IMR-90 (cell line): ENCODE measurements around the gene CGRRF1. TPM values are rescaled to one million over a fixed set of nuclear protein-coding genes. Genes with fewer than 3 reads are reported as not detected.
A peak's percentile ranks its signal among the peaks of the same experiment; 100 is the strongest.

Experiments
- ATAC-seq: fragments of 200-7000 bp; cut with Tn5 transposase; 2 replicates; pipeline ENCODE4 v1.9.1; 2020; ENCODE audit warnings: low read depth, mild to moderate bottlenecking, moderate library complexity
- BruUV-seq: library from RNA; stranded (reverse); fragments of 400-500 nt; replicated peaks from 2 replicates; lab custom pipeline; 2021; lab: Mats Ljungman, UMichigan
- CTCF ChIA-PET: fragments of 300-600 bp; formaldehyde crosslinking; extraction: SDS; loops from one replicate; lab custom pipeline; 2021; ENCODE audit warnings: antibody characterized with exemption; lab: Yijun Ruan, JAX
- POLR2A ChIA-PET: fragments of 300-600 bp; sonication (Branson Sonifier 250); formaldehyde crosslinking; loops from one replicate; lab custom pipeline; 2022; ENCODE audit warnings: antibody characterized with exemption; ENCODE audit not compliant: unreplicated experiment; lab: Charles Lee
- DNase-seq: peaks from one replicate; pipeline ENCODE4 v3.0.0; 2013
- H2AFZ ChIP-seq: replicated peaks from 2 replicates; pipeline ENCODE3; 2013; ENCODE audit warnings: low read length, mild to moderate bottlenecking; ENCODE audit not compliant: poor library complexity
- H2AK5ac ChIP-seq: 2 replicates; pipeline ENCODE4 v1.6.1; 2013; ENCODE audit warnings: low read depth, low read length, inconsistent platforms
- H2AK9ac ChIP-seq: replicated peaks from 2 replicates; pipeline ENCODE3; 2013; ENCODE audit warnings: mild to moderate bottlenecking, low read depth, low read length, moderate library complexity; ENCODE audit not compliant: poor library complexity
- H2BK120ac ChIP-seq: 2 replicates; pipeline ENCODE4 v1.6.1; 2013; ENCODE audit warnings: low read depth, low read length, inconsistent platforms
- H2BK15ac ChIP-seq: 3 replicates; pipeline ENCODE4 v1.6.1; 2013; ENCODE audit warnings: low read depth, low read length, inconsistent platforms
- H2BK20ac ChIP-seq: 2 replicates; pipeline ENCODE4 v1.6.1; 2013; ENCODE audit warnings: low read depth, mild to moderate bottlenecking, inconsistent platforms, low read length, moderate library complexity
- H2BK5ac ChIP-seq: 2 replicates; pipeline ENCODE4 v1.6.1; 2013; ENCODE audit warnings: mild to moderate bottlenecking, low read depth, low read length, inconsistent platforms; ENCODE audit not compliant: poor library complexity, severe bottlenecking
- H3K14ac ChIP-seq: replicated peaks from 2 replicates; pipeline ENCODE4 v1.6.1; 2013; ENCODE audit warnings: low read depth, low read length, inconsistent platforms
- H3K18ac ChIP-seq: 2 replicates; pipeline ENCODE4 v1.6.1; 2013; ENCODE audit warnings: low read depth, low read length, control low read depth
- H3K23ac ChIP-seq: 2 replicates; pipeline ENCODE4 v1.6.1; 2013; ENCODE audit warnings: low read depth, low read length, inconsistent platforms
- H3K27ac ChIP-seq: 2 replicates; pipeline ENCODE4 v1.5.1; 2013; ENCODE audit warnings: mild to moderate bottlenecking, control low read depth, low read length; ENCODE audit not compliant: insufficient read depth
- H3K27me3 ChIP-seq: 2 replicates; pipeline ENCODE4 v1.6.1; 2013; ENCODE audit warnings: low read length; ENCODE audit not compliant: control insufficient read depth, insufficient read depth
- H3K36me3 ChIP-seq: 2 replicates; pipeline ENCODE4 v1.6.1; 2013; ENCODE audit warnings: low read length, mixed read lengths; ENCODE audit not compliant: control insufficient read depth, insufficient read depth
- H3K4ac ChIP-seq: 2 replicates; pipeline ENCODE4 v1.6.1; 2013; ENCODE audit warnings: low read depth, low read length, inconsistent platforms
- H3K4me1 ChIP-seq: 2 replicates; pipeline ENCODE4 v1.6.1; 2013; ENCODE audit warnings: low read length, mixed read lengths; ENCODE audit not compliant: control insufficient read depth, insufficient read depth
- H3K4me2 ChIP-seq: 2 replicates; pipeline ENCODE4 v1.6.1; 2013; ENCODE audit warnings: low read depth, mild to moderate bottlenecking, control low read depth, low read length, moderate library complexity
- H3K4me3 ChIP-seq: 2 replicates; pipeline ENCODE4 v1.5.1; 2013; ENCODE audit warnings: low read depth, mild to moderate bottlenecking, control low read depth, low read length, moderate library complexity; ENCODE audit not compliant: insufficient read depth
- H3K56ac ChIP-seq: 2 replicates; pipeline ENCODE4 v1.6.1; 2013; ENCODE audit warnings: low read length, inconsistent platforms; ENCODE audit not compliant: insufficient read depth; ENCODE audit errors: extremely low read depth
- H3K79me1 ChIP-seq, 2 experiments: 2 replicates each; pipeline ENCODE4 v1.6.1; 2013; ENCODE audit warnings: low read length in 2 of 2, inconsistent platforms in 1 of 2, low read depth in 1 of 2
- H3K9ac ChIP-seq: 2 replicates; pipeline ENCODE4 v1.6.1; 2013; ENCODE audit warnings: low read depth, low read length, control low read depth
- H3K9me1 ChIP-seq: 2 replicates; pipeline ENCODE4 v1.6.1; 2013; ENCODE audit warnings: low read length, inconsistent platforms; ENCODE audit not compliant: insufficient read depth
- H3K9me3 ChIP-seq: 2 replicates; pipeline ENCODE4 v1.6.1; 2013; ENCODE audit warnings: low read length; ENCODE audit not compliant: control insufficient read depth, insufficient read depth
- H4K20me1 ChIP-seq: 2 replicates; pipeline ENCODE4 v1.6.1; 2013; ENCODE audit warnings: low read length, inconsistent platforms; ENCODE audit not compliant: insufficient read depth
- H4K5ac ChIP-seq: 2 replicates; pipeline ENCODE4 v1.6.1; 2013; ENCODE audit warnings: mild to moderate bottlenecking, low read depth, low read length, control low read depth
- H4K8ac ChIP-seq, 2 experiments: 2 replicates each; pipeline ENCODE4 v1.6.1; 2013; ENCODE audit warnings: low read depth in 2 of 2, low read length in 2 of 2, control low read depth in 1 of 2, inconsistent platforms in 1 of 2
- H4K91ac ChIP-seq: 2 replicates; pipeline ENCODE4 v1.6.1; 2013; ENCODE audit warnings: low read depth, low read length, inconsistent platforms; ENCODE audit not compliant: insufficient read depth
- MAFK ChIP-seq: IDR thresholded peaks from 2 replicates; pipeline ENCODE4 v1.6.1; 2012; ENCODE audit warnings: low read depth, low read length, improper control_type of control experiment
- WGBS, 2 experiments: methylation state at CpG; one replicate each; pipeline versions ENCODE4 v1.1.5 to v1.1.7; 2013; ENCODE audit warnings: missing lambda C conversion rate in 2 of 2; ENCODE audit not compliant: insufficient read length in 1 of 2; ENCODE audit errors: extremely low coverage in 2 of 2; 5-methylcytosine and 5-hydroxymethylcytosine counted together
- dilution Hi-C: fragments of 300-500 bp; cut with HindIII; formaldehyde crosslinking; loops from one replicate; pipeline ENCODE4 v1.14.3; 2018; ENCODE audit warnings: low sequenced_read_pairs; ENCODE audit not compliant: unreplicated experiment
- in situ Hi-C: fragments of 300-500 bp; cut with MboI; formaldehyde crosslinking; loops from 3 replicates; pipeline ENCODE4 v1.14.3; 2019; ENCODE audit warnings: low sequenced_read_pairs, inconsistent platforms, mixed read lengths
- intact Hi-C: fragments of 100-400 bp; cut with micrococcal nuclease; formaldehyde crosslinking; loops from 2 replicates; pipeline ENCODE4 v1.10.0; 2022
- polyA plus RNA-seq, 3 experiments: library from polyadenylated mRNA; depleted of rRNA; stranded (reverse); fragments of >200 nt; gene quantifications; 2 replicates each; pipeline ENCODE4 v1.2.3, GENCODE V29; 2012; ENCODE audit warnings: low replicate concordance in 1 of 3
- total RNA-seq: library from RNA; depleted of rRNA; stranded (reverse); fragments of >200 nt; gene quantifications from 2 replicates; pipeline ENCODE4 v1.2.3, GENCODE V29; 2012
- TF ChIP-seq, protein P1 (sequence below): fragments of 150-350 bp; IDR thresholded peaks from 2 replicates; pipeline ENCODE4 v1.6.1; 2017; ENCODE audit warnings: mild to moderate bottlenecking, antibody characterized with exemption, low read length, low read depth

CGRRF1 gene
- total and polyA plus RNA-seq, 2 of the 4 experiments (the other 2 are of a cell fraction): 6.0 to 13.8 TPM

DNA sequence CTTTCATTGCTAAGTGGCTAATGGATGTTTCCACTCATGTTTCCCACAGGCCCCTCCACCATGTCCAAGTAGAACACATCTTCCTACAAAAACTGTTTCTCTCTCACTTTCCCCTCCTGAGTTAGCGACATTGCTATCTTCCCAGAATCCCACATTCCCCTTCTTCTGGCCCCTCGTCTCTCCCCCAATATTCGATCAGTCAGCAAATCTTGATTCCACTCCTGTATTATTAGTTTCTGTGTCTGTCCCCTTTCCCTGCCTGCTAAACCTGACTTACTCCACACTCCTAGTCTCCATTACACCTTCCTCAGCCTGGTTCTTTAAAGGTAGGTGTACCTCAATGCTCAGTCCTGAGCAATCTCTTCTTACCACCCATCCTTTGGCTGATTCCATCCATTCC is 37.9 kb downstream of the CGRRF1 start:
- Histone ChIP-seq H3K56ac (no peak overlapping the region), H2BK5ac (no peak overlapping the region), H3K9ac (no peak overlapping the region), H4K5ac (no peak overlapping the region), H2AK5ac (no peak overlapping the region), H2AFZ (no peak overlapping the region), H2BK15ac (no peak overlapping the region), H4K8ac (no peak overlapping the region), H3K23ac (no peak overlapping the region), H3K36me3 (no peaks in the 10 kb centered on the region), H2AK9ac (no peak overlapping the region), H3K9me1 (peaks cover 11% of the 10 kb centered on the region), H3K18ac (no peak overlapping the region), H3K79me1 (no peaks in the 10 kb centered on the region; a peak in 1 of 4 replicates), H3K27ac (no peak overlapping the region), H3K4me2 (no peak overlapping the region), H3K4me1 (peaks cover 9% of the 10 kb centered on the region), H3K27me3 (no peaks in the 10 kb centered on the region), H3K9me3 (no peaks in the 10 kb centered on the region), H3K14ac (no peak overlapping the region), H4K91ac (no peak overlapping the region), H3K4me3 (no peak overlapping the region), H4K20me1 (peaks cover 8% of the 10 kb centered on the region; the same call in 1 of the 2 replicates), H3K4ac (no peak overlapping the region), H2BK20ac (no peak overlapping the region), H2BK120ac (no peak overlapping the region)
- ChIA-PET CTCF (no interaction called here), POLR2A (no interaction called here)
- in situ Hi-C loops: no loop called here
- no TSS peak for BruUV-seq
- DNase-seq (no peak), ATAC-seq (no peak)
- TF ChIP-seq, protein P1, sequence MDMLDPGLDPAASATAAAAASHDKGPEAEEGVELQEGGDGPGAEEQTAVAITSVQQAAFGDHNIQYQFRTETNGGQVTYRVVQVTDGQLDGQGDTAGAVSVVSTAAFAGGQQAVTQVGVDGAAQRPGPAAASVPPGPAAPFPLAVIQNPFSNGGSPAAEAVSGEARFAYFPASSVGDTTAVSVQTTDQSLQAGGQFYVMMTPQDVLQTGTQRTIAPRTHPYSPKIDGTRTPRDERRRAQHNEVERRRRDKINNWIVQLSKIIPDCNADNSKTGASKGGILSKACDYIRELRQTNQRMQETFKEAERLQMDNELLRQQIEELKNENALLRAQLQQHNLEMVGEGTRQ: no peak
- peak; percentile 71 for TF ChIP-seq MAFK
- intact Hi-C loops: no loop called here
- WGBS, 2 experiments: 80% methylated on average over 2 of the region's 3 CpGs; no CpG with 5 or more reads in 1 of the 2 experiments
- dilution Hi-C loops: no loop called here
